H1 (cell line): ENCODE measurements around the gene BCL2. TPM values are rescaled to one million over a fixed set of nuclear protein-coding genes. Genes with fewer than 3 reads are reported as not detected.
A peak's percentile ranks its signal among the peaks of the same experiment; 100 is the strongest.

Experiments
- CTCF ChIA-PET: fragments of 300-600 bp; sonication (Branson Sonifier 250); formaldehyde crosslinking; loops from one replicate; lab custom pipeline; 2021; ENCODE audit not compliant: partially characterized antibody; lab: Charles Lee
- POLR2A ChIA-PET: fragments of 300-600 bp; sonication (Branson Sonifier 250); formaldehyde crosslinking; loops from one replicate; lab custom pipeline; 2021; ENCODE audit warnings: inconsistent platforms; ENCODE audit not compliant: partially characterized antibody; lab: Charles Lee
- DNase-seq, 2 experiments: peaks; one replicate each; pipeline versions ENCODE4 v3.0.0 to v3.0.0-alpha.2; 2010 to 2022; ENCODE audit warnings: low spot score in 2 of 2, low read depth in 1 of 2, mixed read lengths in 1 of 2
- FAIRE-seq: peaks from 2 replicates; lab custom pipeline; 2011; peaks lifted over from hg19 to GRCh38; lab: Jason Lieb, UNC
- H2AFZ ChIP-seq: 2 replicates; pipeline ENCODE4 v1.8.1; 2012; ENCODE audit warnings: low read length, inconsistent platforms
- H2AK5ac ChIP-seq: 2 replicates; pipeline ENCODE4 v1.6.1; 2013; ENCODE audit warnings: low read depth, low read length
- H2BK120ac ChIP-seq: replicated peaks from 2 replicates; pipeline ENCODE3; 2013; ENCODE audit warnings: low read depth, low read length, inconsistent platforms
- H2BK12ac ChIP-seq: 2 replicates; pipeline ENCODE4 v1.6.1; 2013; ENCODE audit warnings: low read depth, low read length
- H2BK15ac ChIP-seq: 2 replicates; pipeline ENCODE4 v1.6.1; 2013; ENCODE audit warnings: low read length
- H2BK20ac ChIP-seq: 2 replicates; pipeline ENCODE4 v1.6.1; 2013; ENCODE audit warnings: low read length
- H2BK5ac ChIP-seq: 2 replicates; pipeline ENCODE4 v1.6.1; 2013; ENCODE audit warnings: low read depth, low read length
- H3K14ac ChIP-seq: 2 replicates; pipeline ENCODE4 v1.6.1; 2013; ENCODE audit warnings: inconsistent platforms; ENCODE audit not compliant: insufficient read length
- H3K18ac ChIP-seq: 2 replicates; pipeline ENCODE4 v1.6.1; 2013; ENCODE audit warnings: low read length; ENCODE audit errors: extremely low read depth
- H3K23ac ChIP-seq: 2 replicates; pipeline ENCODE4 v1.6.1; 2013; ENCODE audit warnings: inconsistent platforms; ENCODE audit not compliant: insufficient read length
- H3K23me2 ChIP-seq: 2 replicates; pipeline ENCODE4 v1.6.1; 2013; ENCODE audit warnings: low read depth, low read length
- H3K27ac ChIP-seq: 2 replicates; pipeline ENCODE4 v1.6.1; 2011; ENCODE audit warnings: low read depth, low read length, inconsistent platforms
- H3K27me3 ChIP-seq, 4 experiments: replicated peaks in 1 of 4; 1 replicate in 1 of 4; 2 replicates in 3 of 4; pipeline versions ENCODE4 v1.6.1 to v1.8.1; 2011 to 2013; ENCODE audit warnings: low read length in 3 of 4, mild to moderate bottlenecking in 3 of 4, inconsistent platforms in 2 of 4, mixed read lengths in 2 of 4, moderate library complexity in 1 of 4; ENCODE audit not compliant: control insufficient read depth in 3 of 4, insufficient read depth in 3 of 4; ENCODE audit errors: extremely low read depth in 1 of 4
- H3K36me3 ChIP-seq, 4 experiments: 2 replicates each; pipeline versions ENCODE4 v1.6.1 to v1.8.1; 2011 to 2013; ENCODE audit warnings: mild to moderate bottlenecking in 4 of 4, low read length in 3 of 4, moderate library complexity in 2 of 4, control low read depth in 1 of 4, inconsistent platforms in 1 of 4; ENCODE audit not compliant: insufficient read depth in 4 of 4, control insufficient read depth in 2 of 4
- H3K4ac ChIP-seq: replicated peaks from 2 replicates; pipeline ENCODE3; 2013; ENCODE audit warnings: low read length, low read depth, mixed read lengths, inconsistent platforms; ENCODE audit not compliant: insufficient read length
- H3K4me1 ChIP-seq, 4 experiments: replicated peaks in 1 of 4; 1 replicate in 1 of 4; 2 replicates in 3 of 4; pipeline versions ENCODE4 v1.6.1 to v1.8.1; 2011 to 2013; ENCODE audit warnings: low read length in 3 of 4, inconsistent platforms in 2 of 4, mixed read lengths in 1 of 4; ENCODE audit not compliant: insufficient read depth in 4 of 4, control insufficient read depth in 3 of 4
- H3K4me2 ChIP-seq, 2 experiments: 2 replicates each; pipeline versions ENCODE4 v1.6.1 to v1.8.1; 2011 to 2013; ENCODE audit warnings: low read depth in 2 of 2, low read length in 2 of 2, control low read depth in 1 of 2, inconsistent platforms in 1 of 2, mild to moderate bottlenecking in 1 of 2; ENCODE audit not compliant: insufficient read depth in 1 of 2
- H3K4me3 ChIP-seq, 4 experiments: fragments of 200-600, 300-600 bp in 1 of 4; sonication (generic), shearing (Covaris generic), sonication (Bioruptor Twin) in 1 of 4; 2 replicates each; pipeline versions ENCODE4 v1.5.1 to v1.8.1; 2011 to 2016; ENCODE audit warnings: low read length in 4 of 4, low read depth in 3 of 4, control low read depth in 2 of 4, inconsistent platforms in 2 of 4, mild to moderate bottlenecking in 2 of 4, mixed read lengths in 1 of 4, moderate library complexity in 1 of 4; ENCODE audit not compliant: insufficient read depth in 2 of 4; ENCODE audit errors: extremely low read depth in 1 of 4
- H3K56ac ChIP-seq: replicated peaks from 2 replicates; pipeline ENCODE3; 2013; ENCODE audit warnings: low read depth, mild to moderate bottlenecking, mixed read lengths, low read length, inconsistent platforms; ENCODE audit not compliant: insufficient read length
- H3K79me1 ChIP-seq: 2 replicates; pipeline ENCODE4 v1.6.1; 2013; ENCODE audit warnings: low read depth, low read length, control low read depth
- H3K79me2 ChIP-seq, 2 experiments: 2 replicates each; pipeline versions ENCODE4 v1.6.1 to v1.8.1; 2012 to 2013; ENCODE audit warnings: low read length in 2 of 2, mild to moderate bottlenecking in 2 of 2, inconsistent platforms in 1 of 2; ENCODE audit not compliant: insufficient read depth in 2 of 2, control insufficient read depth in 1 of 2
- H3K9ac ChIP-seq, 4 experiments: replicated peaks in 1 of 4; 1 replicate in 1 of 4; 2 replicates in 3 of 4; pipeline versions ENCODE4 v1.6.1 to v1.8.1; 2011 to 2013; ENCODE audit warnings: low read depth in 3 of 4, low read length in 3 of 4, control low read depth in 2 of 4, mild to moderate bottlenecking in 2 of 4, moderate library complexity in 2 of 4, inconsistent platforms in 1 of 4; ENCODE audit errors: extremely low read depth in 1 of 4
- H3K9me3 ChIP-seq, 2 experiments: 2 replicates each; pipeline versions ENCODE4 v1.6.1 to v1.8.1; 2012 to 2013; ENCODE audit warnings: mild to moderate bottlenecking in 2 of 2, moderate library complexity in 2 of 2, control low read depth in 1 of 2, inconsistent platforms in 1 of 2, low read depth in 1 of 2, low read length in 1 of 2, mixed read lengths in 1 of 2; ENCODE audit not compliant: insufficient read depth in 2 of 2
- H4K20me1 ChIP-seq, 2 experiments: replicated peaks in 1 of 2; 2 replicates each; pipeline versions ENCODE3 to v1.8.1; 2011 to 2013; ENCODE audit warnings: inconsistent platforms in 2 of 2, low read length in 2 of 2, mild to moderate bottlenecking in 1 of 2; ENCODE audit not compliant: insufficient read depth in 2 of 2, control insufficient read depth in 1 of 2
- H4K5ac ChIP-seq: 2 replicates; pipeline ENCODE4 v1.6.1; 2013; ENCODE audit warnings: low read length, low read depth, mixed read lengths, inconsistent platforms; ENCODE audit not compliant: insufficient read length
- H4K8ac ChIP-seq: 2 replicates; pipeline ENCODE4 v1.8.0; 2013; ENCODE audit warnings: mild to moderate bottlenecking, moderate library complexity, low read length, inconsistent platforms; ENCODE audit not compliant: insufficient read depth; ENCODE audit errors: extremely low read depth
- H4K91ac ChIP-seq: replicated peaks from 2 replicates; pipeline ENCODE3; 2013; ENCODE audit warnings: low read length, mixed read lengths, inconsistent platforms; ENCODE audit not compliant: insufficient read length
- CHD2 ChIP-seq: IDR thresholded peaks from 2 replicates; pipeline ENCODE4 v1.6.1; 2012; ENCODE audit warnings: low read length, improper control_type of control experiment
- EP300 ChIP-seq, 2 experiments: IDR thresholded peaks; 1 replicate in 1 of 2; 2 replicates in 1 of 2; pipeline ENCODE4 v1.6.1; 2011 to 2012; ENCODE audit warnings: low read depth in 2 of 2, low read length in 2 of 2, mild to moderate bottlenecking in 2 of 2, borderline replicate concordance in 1 of 2, inconsistent platforms in 1 of 2, moderate library complexity in 1 of 2
- PHF8 ChIP-seq: fragments of 200-600 bp; sonication (generic); conservative IDR thresholded peaks from 2 replicates; pipeline ENCODE4 v1.7.1; 2012; ENCODE audit warnings: low read depth, mild to moderate bottlenecking, inconsistent platforms, low read length, moderate library complexity
- POU5F1 ChIP-seq: IDR thresholded peaks from 2 replicates; pipeline ENCODE4 v1.6.1; 2011; ENCODE audit warnings: low read depth, mild to moderate bottlenecking, low read length, moderate library complexity
- RAD21 ChIP-seq, 2 experiments: IDR thresholded peaks in 1 of 2; conservative IDR thresholded peaks in 1 of 2; 2 replicates each; pipeline ENCODE4 v1.6.1; 2011; ENCODE audit warnings: low read depth in 2 of 2, low read length in 2 of 2, improper control_type of control experiment in 1 of 2, inconsistent platforms in 1 of 2, mild to moderate bottlenecking in 1 of 2, moderate library complexity in 1 of 2
- RBBP5 ChIP-seq: IDR thresholded peaks from 2 replicates; pipeline ENCODE4 v1.7.1; 2012; ENCODE audit warnings: low read depth, mild to moderate bottlenecking, inconsistent platforms, low read length, moderate library complexity, borderline replicate concordance
- RFX5 ChIP-seq: IDR thresholded peaks from 2 replicates; pipeline ENCODE4 v1.6.1; 2011; ENCODE audit warnings: low read depth, low read length, improper control_type of control experiment, borderline replicate concordance
- RNF2 ChIP-seq: fragments of 200-900, 300-1000 bp; sonication (generic); IDR thresholded peaks from 2 replicates; pipeline ENCODE4 v1.7.1; 2016; ENCODE audit warnings: borderline replicate concordance, low read depth, mild to moderate bottlenecking, antibody characterized with exemption, low read length; ENCODE audit not compliant: poor library complexity, severe bottlenecking; ENCODE audit errors: missing control alignments
- RXRA ChIP-seq: IDR thresholded peaks from 2 replicates; pipeline ENCODE4 v1.6.1; 2011; ENCODE audit warnings: low read depth, mild to moderate bottlenecking, low read length, moderate library complexity; ENCODE audit not compliant: insufficient read depth
- USF2 ChIP-seq: IDR thresholded peaks from 2 replicates; pipeline ENCODE4 v1.6.1; 2011; ENCODE audit warnings: low read length, improper control_type of control experiment
- YY1 ChIP-seq: IDR thresholded peaks from 2 replicates; pipeline ENCODE4 v1.6.1; 2011; ENCODE audit warnings: low read depth, mild to moderate bottlenecking, low read length
- ZNF274 ChIP-seq: IDR thresholded peaks from 2 replicates; pipeline ENCODE4 v1.7.0; 2012; ENCODE audit warnings: low read length, borderline replicate concordance; ENCODE audit errors: extremely low read depth
- WGBS, 2 experiments: shearing (Covaris generic) in 1 of 2; methylation state at CpG; one replicate each; pipeline versions ENCODE4 v1.1.6 to v1.1.7; 2013 to 2015; ENCODE audit warnings: low lambda C conversion rate in 2 of 2, mixed read lengths in 2 of 2, inconsistent platforms in 1 of 2, low coverage in 1 of 2, missing lambda C conversion rate in 1 of 2; ENCODE audit not compliant: insufficient replicate concordance in 2 of 2, insufficient coverage in 1 of 2, insufficient read length in 1 of 2; ENCODE audit errors: extremely low coverage in 1 of 2, missing lambda C conversion rate in 1 of 2; 5-methylcytosine and 5-hydroxymethylcytosine counted together
- polyA plus RNA-seq, 7 experiments: library from polyadenylated mRNA; depleted of rRNA in 3 of 7; stranded (reverse) in 5 of 7; unstranded in 2 of 7; fragments of >200 nt in 5 of 7; fragments of 200-250 nt in 2 of 7; gene quantifications; 1 replicate in 5 of 7; 2 replicates in 1 of 7; 4 replicates in 1 of 7; pipeline versions ENCODE4 v1.2.1 to v1.2.3, GENCODE V29; 2011 to 2013; ENCODE audit warnings: missing spikeins in 2 of 7, mixed read lengths in 2 of 7
- total RNA-seq: library from RNA; stranded (reverse); fragmentation: NEBNext Ultra II Directional; extraction: Animal tissue kit (Norgen Biotek cat#: 25700); gene quantifications from 2 replicates; pipeline ENCODE4 v1.2.1, GENCODE V29; 2021

Gene BCL2
- total and polyA plus RNA-seq, 2 of the 8 experiments (the other 6 are each of a cell fraction or from before 2014, with no cell fraction given): 0.59 to 4.5 TPM

- Histone ChIP-seq H3K56ac (no peak overlapping the region), H3K14ac (no peak overlapping the region), H2AFZ (peak overlapping the region; percentile 75; the same call in 1 of the 2 replicates), H3K23ac (no peak overlapping the region), H3K4ac (no peak overlapping the region), H4K91ac (no peak overlapping the region), H3K79me2 (no peaks in the 10 kb centered on the region), H4K8ac (no peak overlapping the region), H2BK15ac (no peak overlapping the region), H3K9ac (no peak overlapping the region), H3K27me3 (no peaks in the 10 kb centered on the region), H3K36me3 (no peaks in the 10 kb centered on the region), H3K18ac (no peak overlapping the region), H4K20me1 (no peaks in the 10 kb centered on the region), H2BK5ac (no peak overlapping the region), H2AK5ac (no peak overlapping the region), H3K4me3 (no peak overlapping the region), H3K4me1 (peaks cover 5 to 21% (median 9%) of the 10 kb centered on the region in 4 experiments), H2BK120ac (no peak overlapping the region), H3K27ac (no peak overlapping the region), H4K5ac (no peak overlapping the region), H3K79me1 (no peaks in the 10 kb centered on the region), H3K23me2 (no peaks in the 10 kb centered on the region), H2BK20ac (peak overlapping the region; percentile 48; the same call in 1 of the 2 replicates), H2BK12ac (0 out of 2 replicates have a peak overlapping the region, but pooled peaks have one; percentile 17), H3K4me2 (no peak overlapping the region), H3K9me3 (no peaks in the 10 kb centered on the region)
- FAIRE-seq (no peak), DNase-seq (no peak)
- CTCF ChIA-PET: interaction anchor here (0.7 to 1.6 kb wide), 3 partner anchors 10 to 103 kb away, joined by 3 to 7 read pairs (median 5); no protein-coding TSS in a partner anchor
- WGBS, 2 experiments: 90% methylated on average over 14 of the region's 14 CpGs; no CpG with 5 or more reads in 1 of the 2 experiments
- POLR2A ChIA-PET: no interaction called here
- TF ChIP-seq CHD2 (no peak), RXRA (no peak), YY1 (no peak), RFX5 (no peak), USF2 (no peak), PHF8 (no peak), EP300 (IDR thresholded peaks at IDR 0.05; ENCODE audit: borderline replicate concordance in 1 of 2, low read depth in 2 of 2, low read length in 2 of 2) (no peak), RNF2 (no peak), ZNF274 (no peak), RAD21 (IDR thresholded peaks at IDR 0.05 in 1 of 2, conservative IDR thresholded peaks at IDR 0.05 in 1 of 2; ENCODE audit: low read depth in 2 of 2, low read length in 2 of 2) (no peak), POU5F1 (no peak), RBBP5 (no peak)
Measured at GRCh38 chr18:63236406-63236805, 83.2 kb downstream of the BCL2 start.
